Stimulated activated CD8-positive, alpha-beta memory T cell treated with anti-CD3 and anti-CD28 coated beads, Interleukin-12 subunit alpha, Interleukin-12 subunit beta, amount 100 ng/mL, for 4 hours (primary cell): Measurements from ENCODE around the gene MAMLD1.
A peak's percentile ranks its signal among the peaks of the same experiment; 100 is the strongest.

ENCODE experiments used
- DNase-seq: peaks from one replicate; pipeline ENCODE4 v3.0.0-alpha.2; 2020; ENCODE audit warnings: low read depth

The MAMLD1 gene

GRCh38 chrX:150460781-150461180, 97.7 kb downstream of the MAMLD1 start:
- DNase-seq: no peak

GRCh38 chrX:150463566-150463965, 100.4 kb downstream of the MAMLD1 start:
- no peak for DNase-seq

GRCh38 chrX:150464001-150464400, 100.9 kb downstream of the MAMLD1 start:
- DNase-seq: no peak

- DNase-seq: no peak
These were observed 102.2 kb downstream of the MAMLD1 start for GRCh38 chrX:150465326-150465725.

- no peak for DNase-seq
These were observed 103.0 kb downstream of the MAMLD1 start for GRCh38 chrX:150465881-150466775.

- DNase-seq: no peak
These were observed 109.2 kb downstream of the MAMLD1 start for GRCh38 chrX:150472306-150472705.

GRCh38 chrX:150473371-150473770, 110.3 kb downstream of the MAMLD1 start:
- DNase-seq: no peak

GRCh38 chrX:150475461-150475860, 112.3 kb downstream of the MAMLD1 start:
- no peak for DNase-seq

GRCh38 chrX:150476164-150476699, 113.1 kb downstream of the MAMLD1 start:
- DNase-seq: no peak

GRCh38 chrX:150477371-150477770, 114.3 kb downstream of the MAMLD1 start:
- no peak for DNase-seq

- DNase-seq: no peak
These were observed 115.7 kb downstream of the MAMLD1 start for GRCh38 chrX:150478496-150479492.

GRCh38 chrX:150482537-150483206, 119.6 kb downstream of the MAMLD1 start:
- peak; percentile 13 for DNase-seq

GRCh38 chrX:150483356-150483985, 120.4 kb downstream of the MAMLD1 start:
- DNase-seq: no peak

GRCh38 chrX:150486011-150486410, 122.9 kb downstream of the MAMLD1 start:
- DNase-seq: peak; percentile 2

GRCh38 chrX:150487369-150488094, 124.4 kb downstream of the MAMLD1 start:
- no peak for DNase-seq

- DNase-seq: no peak
These were observed 126.4 kb downstream of the MAMLD1 start for GRCh38 chrX:150489359-150490015.

- no peak for DNase-seq
These were observed 132.4 kb downstream of the MAMLD1 start for GRCh38 chrX:150495496-150495895.

- no peak for DNase-seq
These were observed 136.1 kb downstream of the MAMLD1 start for GRCh38 chrX:150499240-150499639.

GRCh38 chrX:150502091-150502490, 139.0 kb downstream of the MAMLD1 start:
- no peak for DNase-seq
